Progenitor cell of endocrine pancreas (in vitro differentiated cells): ENCODE results near the gene DRP2. TPM values are rescaled to one million over a fixed set of nuclear protein-coding genes. Genes with fewer than 3 reads are reported as not detected.

Source experiments
- DNase-seq: peaks from one replicate; pipeline ENCODE4 v3.0.0; 2021; ENCODE audit warnings: low spot score; ENCODE audit not compliant: unreplicated experiment
- H3K27ac Mint-ChIP-seq: 2 replicates; pipeline ENCODE4 v1.8.0; 2021; ENCODE audit warnings: mild to moderate bottlenecking, moderate library complexity, mixed read lengths
- H3K27me3 Mint-ChIP-seq: 2 replicates; pipeline ENCODE4 v1.8.0; 2021; ENCODE audit warnings: mixed read lengths
- H3K36me3 Mint-ChIP-seq: 2 replicates; pipeline ENCODE4 v1.8.0; 2022; ENCODE audit warnings: mixed read lengths; ENCODE audit not compliant: insufficient read depth
- H3K4me1 Mint-ChIP-seq: 2 replicates; pipeline ENCODE4 v1.8.0; 2021; ENCODE audit warnings: low read depth, mixed read lengths
- H3K4me3 Mint-ChIP-seq: 2 replicates; pipeline ENCODE4 v1.8.0; 2021; ENCODE audit warnings: low read depth, mild to moderate bottlenecking, moderate library complexity, mixed read lengths
- H3K9me3 Mint-ChIP-seq: 2 replicates; pipeline ENCODE4 v1.8.0; 2021; ENCODE audit warnings: low read depth, mixed read lengths
- total RNA-seq: library from RNA; stranded (reverse); gene quantifications from 2 replicates; pipeline ENCODE4 v1.2.1, GENCODE V29; 2021
- TF ChIP-seq, protein P1 (sequence below): fragments of 200-600 bp; sonication (generic); IDR thresholded peaks from one replicate; pipeline ENCODE4 v1.5.0; 2021; ENCODE audit warnings: antibody characterized with exemption, mild to moderate bottlenecking; ENCODE audit not compliant: unreplicated experiment

DRP2 gene
- total RNA-seq, 1 donor from 2014 or later: 0.29 TPM

DNA sequence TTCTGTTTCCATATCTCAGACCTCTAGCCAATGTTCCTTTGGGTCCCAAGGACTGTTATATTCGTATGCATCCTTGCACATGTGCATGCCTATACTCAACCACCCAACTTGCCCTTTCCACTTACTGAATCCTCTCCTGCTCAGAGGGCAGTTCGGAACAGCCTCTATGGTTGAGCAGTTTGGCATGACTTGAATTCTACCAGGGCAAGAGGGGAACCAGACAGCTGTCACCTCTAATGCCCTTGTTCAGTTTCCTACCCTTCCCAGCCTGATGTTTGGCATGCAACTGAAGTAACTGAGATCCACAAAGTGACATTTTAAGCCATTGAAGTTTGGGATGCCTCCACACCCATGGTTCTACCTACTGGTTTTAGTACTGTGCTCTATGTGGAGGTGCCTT is 17.5 kb downstream of the DRP2 start:
- Mint-ChIP-seq H3K36me3 (no peaks in the 10 kb centered on the region), H3K4me1 (no peaks in the 10 kb centered on the region), H3K27me3 (no peaks in the 10 kb centered on the region), H3K4me3 (no peak overlapping the region), H3K9me3 (peaks cover 4% of the 10 kb centered on the region), H3K27ac (peak overlapping the region; percentile 41)
- TF ChIP-seq, protein P1, sequence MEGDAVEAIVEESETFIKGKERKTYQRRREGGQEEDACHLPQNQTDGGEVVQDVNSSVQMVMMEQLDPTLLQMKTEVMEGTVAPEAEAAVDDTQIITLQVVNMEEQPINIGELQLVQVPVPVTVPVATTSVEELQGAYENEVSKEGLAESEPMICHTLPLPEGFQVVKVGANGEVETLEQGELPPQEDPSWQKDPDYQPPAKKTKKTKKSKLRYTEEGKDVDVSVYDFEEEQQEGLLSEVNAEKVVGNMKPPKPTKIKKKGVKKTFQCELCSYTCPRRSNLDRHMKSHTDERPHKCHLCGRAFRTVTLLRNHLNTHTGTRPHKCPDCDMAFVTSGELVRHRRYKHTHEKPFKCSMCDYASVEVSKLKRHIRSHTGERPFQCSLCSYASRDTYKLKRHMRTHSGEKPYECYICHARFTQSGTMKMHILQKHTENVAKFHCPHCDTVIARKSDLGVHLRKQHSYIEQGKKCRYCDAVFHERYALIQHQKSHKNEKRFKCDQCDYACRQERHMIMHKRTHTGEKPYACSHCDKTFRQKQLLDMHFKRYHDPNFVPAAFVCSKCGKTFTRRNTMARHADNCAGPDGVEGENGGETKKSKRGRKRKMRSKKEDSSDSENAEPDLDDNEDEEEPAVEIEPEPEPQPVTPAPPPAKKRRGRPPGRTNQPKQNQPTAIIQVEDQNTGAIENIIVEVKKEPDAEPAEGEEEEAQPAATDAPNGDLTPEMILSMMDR: no peak
- no peak for DNase-seq

DNA sequence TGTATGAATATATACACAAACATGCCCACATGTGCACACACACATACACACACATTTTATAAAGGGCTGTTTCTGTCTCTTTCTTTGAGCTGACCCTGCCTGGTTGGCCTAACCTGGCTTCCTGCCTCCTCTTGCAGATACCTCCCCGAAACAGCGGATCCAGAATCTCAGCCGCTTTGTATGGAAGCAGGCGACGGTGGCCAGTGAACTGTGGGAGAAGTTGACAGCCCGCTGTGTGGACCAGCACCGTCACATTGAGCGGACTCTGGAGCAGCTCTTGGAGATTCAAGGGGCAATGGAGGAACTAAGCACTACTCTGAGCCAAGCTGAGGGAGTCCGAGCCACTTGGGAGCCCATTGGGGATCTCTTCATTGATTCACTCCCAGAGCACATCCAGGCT is 21.9 kb downstream of the DRP2 start:
- Mint-ChIP-seq H3K27ac (no peak overlapping the region), H3K9me3 (peaks cover 8% of the 10 kb centered on the region), H3K36me3 (no peaks in the 10 kb centered on the region)

DNA sequence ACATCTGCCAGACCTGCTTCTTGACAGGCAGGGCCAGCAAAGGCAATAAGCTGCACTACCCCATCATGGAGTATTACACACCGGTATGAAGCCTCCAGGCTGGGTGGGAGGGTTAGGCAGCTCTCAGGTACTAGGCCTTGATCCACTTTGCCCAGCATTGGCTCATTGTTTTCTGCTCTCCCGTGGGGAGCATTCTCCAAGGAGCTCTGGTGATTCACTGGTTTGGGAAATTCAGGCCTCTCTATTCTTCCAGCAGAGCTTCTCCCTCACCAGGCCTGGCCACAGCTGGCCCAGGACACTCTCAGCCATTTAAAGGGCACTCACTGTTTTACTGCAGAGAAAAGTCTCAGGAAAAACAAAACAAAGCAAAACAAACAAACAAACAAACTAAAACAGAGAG is 33.0 kb downstream of the DRP2 start:
- no peaks in the 10 kb centered on the region for H3K36me3 Mint-ChIP-seq
- H3K27ac Mint-ChIP-seq: no peak overlapping the region
- no peak for DNase-seq
- peaks cover 13% of the 10 kb centered on the region for H3K9me3 Mint-ChIP-seq
- TF ChIP-seq, protein P1: no peak
- H3K4me3 Mint-ChIP-seq: no peak overlapping the region
- no peaks in the 10 kb centered on the region for H3K4me1 Mint-ChIP-seq
- H3K27me3 Mint-ChIP-seq: no peaks in the 10 kb centered on the region

More for the DNA sequence above, 21.9 kb downstream of the DRP2 start:
- H3K27me3 Mint-ChIP-seq: no peaks in the 10 kb centered on the region
- H3K4me1 Mint-ChIP-seq: no peaks in the 10 kb centered on the region
- DNase-seq: no peak
- H3K4me3 Mint-ChIP-seq: no peak overlapping the region
- TF ChIP-seq, protein P1: no peak

DNA sequence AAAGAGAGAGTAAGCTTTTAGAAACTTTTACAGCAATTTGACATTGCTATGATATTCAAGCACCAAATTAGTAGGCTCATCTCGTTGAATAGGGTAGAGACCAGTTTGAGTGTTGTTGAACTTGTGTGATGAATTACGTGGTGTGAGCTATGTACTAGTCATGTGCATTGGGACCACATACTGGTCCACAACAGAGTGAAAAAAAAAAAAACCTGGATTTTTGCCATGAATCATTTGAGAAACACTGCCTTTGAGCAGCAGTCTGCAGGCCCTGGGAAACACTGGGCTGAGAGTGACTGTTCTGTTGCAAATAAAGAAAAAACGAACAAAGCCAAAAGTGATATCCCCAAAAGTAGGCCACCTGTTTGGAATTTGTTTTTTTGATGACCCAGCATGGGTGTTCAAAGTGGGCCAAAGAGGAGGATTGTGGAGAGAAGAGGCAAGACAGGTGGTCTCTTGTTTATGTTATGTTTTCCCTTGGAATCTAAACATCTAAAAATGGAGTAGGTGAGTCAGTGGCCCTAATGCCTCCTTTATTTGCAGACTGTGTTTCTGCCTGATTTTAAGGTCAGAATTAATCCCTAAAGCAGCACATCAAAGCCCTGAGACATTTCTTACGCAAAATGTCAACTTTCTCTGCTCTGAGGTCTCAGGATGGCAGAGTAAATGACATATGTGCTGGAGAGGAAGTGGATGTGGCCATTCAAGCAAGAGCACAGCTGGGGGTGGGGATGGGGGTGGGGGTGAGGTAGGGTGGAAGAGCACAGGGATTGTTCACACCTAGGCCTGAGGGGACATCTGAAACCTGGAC is 38.1 kb downstream of the DRP2 start:
- no peaks in the 10 kb centered on the region for H3K27me3 Mint-ChIP-seq
- peaks cover 6% of the 10 kb centered on the region for H3K9me3 Mint-ChIP-seq
- no peak for DNase-seq
- no peak overlapping the region for H3K27ac Mint-ChIP-seq
- no peaks in the 10 kb centered on the region for H3K36me3 Mint-ChIP-seq
- H3K4me3 Mint-ChIP-seq: no peak overlapping the region
- H3K4me1 Mint-ChIP-seq: no peaks in the 10 kb centered on the region
- TF ChIP-seq, protein P1: no peak

DNA sequence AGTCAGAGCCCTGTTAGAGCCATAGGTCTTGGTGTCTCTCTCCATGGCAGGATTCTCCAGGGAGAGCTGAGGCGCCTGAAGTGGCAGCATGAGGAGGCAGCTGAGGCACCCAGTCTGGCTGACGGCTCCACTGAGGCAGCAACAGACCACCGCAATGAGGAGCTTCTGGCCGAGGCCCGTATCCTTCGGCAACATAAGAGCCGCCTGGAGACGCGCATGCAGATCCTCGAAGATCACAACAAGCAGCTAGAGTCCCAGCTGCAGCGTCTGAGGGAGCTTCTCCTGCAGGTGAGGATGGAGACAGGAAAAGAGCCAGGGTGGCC is 38.6 kb downstream of the DRP2 start:
- H3K9me3 Mint-ChIP-seq: peaks cover 3% of the 10 kb centered on the region
- no peaks in the 10 kb centered on the region for H3K27me3 Mint-ChIP-seq

More for the DNA sequence above, 38.6 kb downstream of the DRP2 start:
- Mint-ChIP-seq H3K36me3 (no peaks in the 10 kb centered on the region), H3K4me1 (no peaks in the 10 kb centered on the region), H3K27ac (no peak overlapping the region), H3K4me3 (no peak overlapping the region)
- TF ChIP-seq, protein P1: no peak
- DNase-seq: no peak
